HG03432 (cell line): ENCODE results near the gene IL17REL.

Experiments used
- ATAC-seq: cut with Tn5 transposase; IDR thresholded peaks from one replicate; pipeline ENCODE4 v1.9.1; 2021; ENCODE audit warnings: mild to moderate bottlenecking, moderate library complexity; ENCODE audit not compliant: unreplicated experiment

The IL17REL gene

GRCh38 chr22:50027639-50028537 is 15.3 kb upstream of the IL17REL start:
- no peak for ATAC-seq

DNA sequence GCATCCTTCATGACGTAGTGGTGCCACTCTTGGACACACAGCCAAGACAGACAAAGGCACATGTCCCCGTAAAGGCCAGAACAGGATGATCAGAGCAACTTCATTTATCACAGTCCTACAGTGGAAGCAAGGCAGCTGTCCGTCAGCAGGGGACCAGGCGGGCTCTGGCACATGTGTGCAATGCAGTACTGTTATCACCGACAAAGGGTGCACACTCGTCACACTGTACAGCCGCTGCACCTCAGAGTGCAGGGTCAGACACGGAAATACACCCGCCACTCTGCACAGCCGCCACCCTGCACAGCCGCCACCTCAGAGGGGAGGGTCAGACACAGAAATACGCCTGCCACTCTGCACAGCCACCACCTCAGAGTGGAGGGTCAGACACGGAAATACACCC is 13.4 kb upstream of the IL17REL start:
- no peak for ATAC-seq

DNA sequence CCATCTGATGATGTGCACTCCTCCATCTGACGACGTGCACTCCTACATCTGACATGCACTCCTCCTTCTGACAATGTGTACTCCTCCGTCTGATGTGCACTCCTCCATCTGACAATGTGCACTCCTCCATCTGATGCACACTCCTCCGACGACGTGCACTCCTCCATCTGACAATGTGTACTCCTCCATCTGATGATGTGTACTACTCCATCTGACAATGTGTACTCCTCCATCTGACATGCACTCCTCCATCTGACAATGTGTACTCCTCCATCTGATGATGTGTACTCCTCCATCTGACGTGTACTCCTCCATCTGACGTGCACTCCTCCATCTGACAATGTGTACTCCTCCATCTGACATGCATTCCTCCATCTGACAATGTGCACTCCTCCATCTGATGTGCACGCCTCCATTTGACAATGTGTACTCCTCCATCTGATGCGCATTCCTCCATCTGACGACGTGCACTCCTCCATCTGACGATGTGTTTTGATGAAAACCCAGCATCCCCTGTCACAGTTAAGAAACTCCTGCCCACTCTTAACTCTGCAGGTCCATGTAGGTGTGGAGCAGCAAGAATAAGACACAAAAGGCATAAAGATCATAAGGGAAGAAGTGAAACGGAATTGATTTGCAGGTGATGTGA is 9.7 kb upstream of the IL17REL start:
- ATAC-seq = no peak

GRCh38 chr22:50020606-50021005 is 8.0 kb upstream of the IL17REL start:
- no peak for ATAC-seq

GRCh38 chr22:50019316-50019715 is 6.8 kb upstream of the IL17REL start:
- no peak for ATAC-seq

DNA sequence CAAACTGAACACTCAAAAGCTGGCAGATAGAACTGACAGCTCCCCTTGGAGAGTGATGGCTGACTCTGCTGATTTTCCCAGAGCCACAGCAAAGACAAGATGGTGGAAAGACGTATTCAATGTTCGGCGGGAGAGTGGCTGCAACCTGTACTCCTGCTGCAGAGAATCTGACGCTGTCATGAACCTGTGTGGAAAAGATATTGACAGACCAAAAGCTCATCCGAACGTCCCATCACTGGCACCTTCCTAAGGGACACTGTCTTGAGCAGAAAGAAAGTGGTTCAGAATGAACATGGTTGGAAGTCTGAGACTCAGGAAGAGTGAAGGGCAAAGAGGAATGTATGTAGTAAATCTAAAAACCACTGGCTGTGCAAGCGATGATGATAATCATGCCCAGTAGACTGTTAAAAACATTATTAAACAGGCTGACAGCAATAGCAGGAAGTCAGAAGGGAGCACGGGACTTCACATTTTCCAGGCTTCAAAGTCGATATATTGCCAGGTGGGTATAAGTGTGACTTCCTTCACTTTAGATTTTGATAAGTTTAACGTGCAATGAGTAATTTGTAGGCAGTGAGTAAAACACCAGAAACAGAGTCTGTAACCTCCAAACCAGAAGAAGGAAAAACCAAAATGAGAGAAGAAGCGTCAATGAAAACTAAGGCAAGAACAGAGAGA is 6.2 kb upstream of the IL17REL start:
- ATAC-seq = no peak

GRCh38 chr22:50017701-50018224 is 5.2 kb upstream of the IL17REL start:
- ATAC-seq = no peak

GRCh38 chr22:50016988-50017700 is 4.6 kb upstream of the IL17REL start:
- no peak for ATAC-seq

DNA sequence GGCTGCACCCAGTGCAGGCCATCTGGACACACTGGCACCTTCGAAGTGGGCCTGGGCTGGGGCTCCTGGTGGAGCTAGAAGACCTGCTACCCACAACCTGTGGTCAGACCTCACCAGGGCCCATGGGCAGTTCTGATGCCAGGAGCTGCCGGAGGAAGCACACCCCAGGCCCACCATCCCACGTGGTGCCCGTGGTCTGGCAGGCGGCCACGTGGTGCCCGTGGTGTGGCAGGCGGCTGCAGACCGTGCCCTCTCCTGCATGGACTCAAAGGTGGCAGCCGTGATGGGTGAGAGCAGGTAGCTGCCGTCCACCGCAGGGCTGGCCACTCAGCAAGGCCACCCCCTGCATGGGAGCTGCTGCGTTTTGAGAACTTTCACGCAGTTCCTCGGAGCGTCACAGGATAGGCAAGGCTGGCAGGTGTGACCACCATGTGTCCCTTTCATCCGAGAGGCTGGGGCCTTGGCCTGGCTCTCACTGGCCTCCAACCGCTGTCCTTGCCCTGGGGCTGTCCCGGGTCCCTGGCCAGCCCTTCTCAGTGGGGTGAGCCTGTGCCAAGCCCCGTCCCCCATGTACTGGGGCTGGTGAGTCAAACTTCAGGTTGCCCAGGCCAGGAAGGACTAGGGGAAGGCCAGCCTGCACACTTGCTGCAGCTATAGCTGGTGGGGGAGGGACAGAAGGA is 3.9 kb upstream of the IL17REL start:
- ATAC-seq = no peak

GRCh38 chr22:50015451-50016307 is 3.1 kb upstream of the IL17REL start:
- ATAC-seq = no peak

- no peak for ATAC-seq
Observed at GRCh38 chr22:50014655-50015401, 2.3 kb upstream of the IL17REL start.

GRCh38 chr22:50014053-50014501 is 1.5 kb upstream of the IL17REL start:
- no peak for ATAC-seq

DNA sequence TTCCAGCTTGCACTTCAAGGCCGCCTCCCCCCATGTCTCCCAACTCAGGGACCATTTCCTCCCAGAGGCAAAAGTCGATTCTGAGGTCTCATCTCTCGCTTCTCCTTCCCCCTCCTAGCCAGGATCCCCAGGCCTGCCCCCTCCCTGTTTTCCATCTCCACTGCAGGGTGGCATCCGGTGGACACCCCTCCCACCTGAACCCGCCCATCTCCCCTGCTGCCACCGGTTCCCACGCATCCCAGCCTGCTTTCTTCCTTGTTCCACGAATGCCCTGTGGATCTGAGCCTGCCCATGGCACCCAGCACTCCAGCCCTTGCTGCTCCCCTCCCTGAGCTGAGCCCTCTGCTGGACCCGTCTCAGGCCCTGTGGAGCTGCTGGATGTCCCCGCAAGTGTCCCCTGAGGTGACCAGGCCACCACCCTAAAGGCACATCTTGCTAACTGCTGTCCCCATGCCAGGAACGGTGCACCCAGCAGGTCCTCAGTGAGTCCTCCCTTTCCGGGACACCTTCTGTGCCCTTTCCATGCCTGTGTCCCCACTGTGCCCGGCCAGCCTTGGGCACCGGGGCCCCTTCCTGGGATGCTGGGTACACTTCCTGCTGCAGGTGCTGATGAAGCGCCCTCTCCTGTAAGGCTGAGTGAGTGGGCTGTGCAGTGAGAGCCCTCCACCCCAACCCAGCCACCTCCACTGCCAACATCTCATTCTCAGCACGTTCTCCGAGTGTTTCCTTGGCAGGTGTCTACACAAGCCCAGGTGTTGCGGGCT is 936 bp downstream of the IL17REL start:
- ATAC-seq = no peak

- peak; percentile 48 for ATAC-seq
Observed at GRCh38 chr22:50010676-50011446, 1.7 kb downstream of the IL17REL start.

- peak; percentile 16 for ATAC-seq
Observed at GRCh38 chr22:50009765-50010675, 2.5 kb downstream of the IL17REL start.

- ATAC-seq = no peak
Observed at GRCh38 chr22:50009251-50009650, 3.3 kb downstream of the IL17REL start.
